ENCODE results near the gene CDK1.

CDK1 gene

DNA sequence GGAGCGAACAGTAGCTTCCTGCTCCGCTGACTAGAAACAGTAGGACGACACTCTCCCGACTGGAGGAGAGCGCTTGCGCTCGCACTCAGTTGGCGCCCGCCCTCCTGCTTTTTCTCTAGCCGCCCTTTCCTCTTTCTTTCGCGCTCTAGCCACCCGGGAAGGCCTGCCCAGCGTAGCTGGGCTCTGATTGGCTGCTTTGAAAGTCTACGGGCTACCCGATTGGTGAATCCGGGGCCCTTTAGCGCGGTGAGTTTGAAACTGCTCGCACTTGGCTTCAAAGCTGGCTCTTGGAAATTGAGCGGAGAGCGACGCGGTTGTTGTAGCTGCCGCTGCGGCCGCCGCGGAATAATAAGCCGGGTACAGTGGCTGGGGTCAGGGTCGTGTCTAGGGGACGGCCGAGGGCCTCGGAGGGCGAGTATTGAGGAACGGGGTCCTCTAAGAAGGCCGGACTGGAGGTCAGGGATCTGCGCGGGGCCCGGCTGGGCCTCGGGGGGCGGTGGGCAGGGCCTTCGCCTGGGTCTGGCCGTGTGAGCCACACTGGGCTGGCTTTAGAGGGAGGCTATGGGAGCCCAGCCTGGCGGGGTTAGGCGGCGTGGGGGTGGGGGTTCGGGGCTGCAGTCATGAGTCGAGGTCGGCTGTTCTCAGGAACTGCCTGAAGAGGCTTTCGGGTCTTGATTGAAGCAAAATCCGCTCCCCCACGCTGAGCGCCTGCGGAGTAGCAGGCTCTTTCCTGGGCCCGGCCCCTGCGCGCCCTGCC, at the start of gene CDK1:
CDK1 (plus strand) TSS at position 265 of the 757 bp plus-strand sequence. CDS start 1,688 bp downstream, outside the sequence.
- H3K9ac ChIP-seq (ENCODE audit: low read length), result peak within 1 kb of the TSS; percentile 98
- no peaks in the 10 kb centered on the region for H3K9me3 ChIP-seq (ENCODE audit: insufficient read depth, low read length)
- H3K79me2 ChIP-seq (ENCODE audit: low read length), result peaks cover 52% of the 10 kb centered on the region
- peak within 1 kb of the TSS; percentile 96 for H2AFZ ChIP-seq (ENCODE audit: low read depth, low read length)
- H3K4me3 ChIP-seq (ENCODE audit: low read length), result peak within 1 kb of the TSS; percentile 99
- no peak for TF ChIP-seq CTCF (IDR thresholded peaks at IDR 0.05; ENCODE audit: low read depth, low read length)
- no peak for TF ChIP-seq EZH2phosphoT487 (IDR thresholded peaks at IDR 0.05; ENCODE audit: low read depth)
- H4K20me1 ChIP-seq (ENCODE audit: insufficient read depth, low read length), result peaks cover 42% of the 10 kb centered on the region
- H3K4me2 ChIP-seq (ENCODE audit: low read length), result peak within 1 kb of the TSS; percentile 92
- H3K27ac ChIP-seq (ENCODE audit: low read length), result peak within 1 kb of the TSS; percentile 83
- no peaks in the 10 kb centered on the region for H3K27me3 ChIP-seq (ENCODE audit: low read depth, low read length)
- peaks cover 17% of the 10 kb centered on the region; the same call in 1 of the 2 replicates for H3K4me1 ChIP-seq (ENCODE audit: low read length)
- peaks cover 28% of the 10 kb centered on the region for H3K36me3 ChIP-seq (replicated peaks; ENCODE audit: low read depth, low read length)

GRCh38 chr10:60729106-60729505, 49.2 kb upstream of the CDK1 start:
- no peak overlapping the region for H2AFZ ChIP-seq (ENCODE audit: low read depth, low read length)
- no peaks in the 10 kb centered on the region for H3K9me3 ChIP-seq (ENCODE audit: insufficient read depth, low read length)
- no peaks in the 10 kb centered on the region for H4K20me1 ChIP-seq (ENCODE audit: insufficient read depth, low read length)
- H3K36me3 ChIP-seq (replicated peaks; ENCODE audit: low read depth, low read length), result no peaks in the 10 kb centered on the region
- peaks cover 14% of the 10 kb centered on the region for H3K4me1 ChIP-seq (ENCODE audit: low read length)
- TF ChIP-seq CTCF (IDR thresholded peaks at IDR 0.05; ENCODE audit: low read depth, low read length), result no peak
- TF ChIP-seq EZH2phosphoT487 (IDR thresholded peaks at IDR 0.05; ENCODE audit: low read depth), result no peak
- no peak overlapping the region for H3K4me2 ChIP-seq (ENCODE audit: low read length)
- H3K9ac ChIP-seq (ENCODE audit: low read length), result no peak overlapping the region
- H3K27ac ChIP-seq (ENCODE audit: low read length), result no peak overlapping the region
- H3K4me3 ChIP-seq (ENCODE audit: low read length), result no peak overlapping the region
- H3K79me2 ChIP-seq (ENCODE audit: low read length), result no peaks in the 10 kb centered on the region
- no peaks in the 10 kb centered on the region for H3K27me3 ChIP-seq (ENCODE audit: low read depth, low read length)

DNA sequence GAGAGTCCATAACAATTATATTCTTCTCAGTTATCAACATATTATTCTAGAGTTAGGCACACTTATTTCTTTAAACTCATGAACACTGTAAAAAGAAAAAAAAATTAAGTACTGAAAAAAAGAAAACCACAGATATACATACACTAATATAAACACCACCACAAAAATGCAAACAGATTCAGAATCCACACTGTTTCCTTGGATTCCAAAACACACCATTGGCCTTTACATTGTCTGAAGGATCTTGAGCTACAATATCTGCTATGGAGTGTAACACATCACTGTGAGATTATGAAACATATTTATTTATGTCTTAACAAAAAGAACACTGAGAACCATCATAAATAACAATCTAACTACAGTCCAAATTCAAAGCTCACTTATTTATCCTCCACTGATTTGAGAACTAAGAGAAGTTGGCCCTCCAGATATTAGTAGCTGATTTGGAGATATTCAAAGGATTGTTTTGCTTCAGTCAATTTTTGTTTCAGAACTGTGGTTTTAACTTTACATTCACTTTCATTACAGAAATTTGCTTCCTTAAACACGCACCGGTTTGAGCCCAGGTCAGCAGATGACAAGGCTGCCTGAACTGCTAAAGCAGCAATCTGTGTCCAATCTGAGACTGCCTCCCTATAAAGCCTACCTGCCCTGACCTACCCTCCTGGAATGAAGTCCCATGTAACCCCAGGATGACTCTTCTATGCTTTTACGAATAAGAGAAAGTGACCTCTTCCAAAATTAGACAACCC, 47.0 kb upstream of the CDK1 start:
- H3K4me1 ChIP-seq (ENCODE audit: low read length), result peaks cover 14% of the 10 kb centered on the region
- no peaks in the 10 kb centered on the region for H3K36me3 ChIP-seq (replicated peaks; ENCODE audit: low read depth, low read length)
- peak overlapping the region; percentile 73 for H3K4me2 ChIP-seq (ENCODE audit: low read length)
- no peaks in the 10 kb centered on the region for H3K79me2 ChIP-seq (ENCODE audit: low read length)
- H4K20me1 ChIP-seq (ENCODE audit: insufficient read depth, low read length), result no peaks in the 10 kb centered on the region
- TF ChIP-seq EZH2phosphoT487 (IDR thresholded peaks at IDR 0.05; ENCODE audit: low read depth) (no peak), CTCF (IDR thresholded peaks at IDR 0.05; ENCODE audit: low read depth, low read length) (no peak)
- H3K27me3 ChIP-seq (ENCODE audit: low read depth, low read length), result no peaks in the 10 kb centered on the region
- peak overlapping the region; percentile 22 for H3K27ac ChIP-seq (ENCODE audit: low read length)
- peak overlapping the region; percentile 68; the same call in 1 of the 2 replicates for H2AFZ ChIP-seq (ENCODE audit: low read depth, low read length)
- no peaks in the 10 kb centered on the region for H3K9me3 ChIP-seq (ENCODE audit: insufficient read depth, low read length)
- peak overlapping the region; percentile 76 for H3K4me3 ChIP-seq (ENCODE audit: low read length)
- H3K9ac ChIP-seq (ENCODE audit: low read length), result peak overlapping the region; percentile 10; the same call in 1 of the 2 replicates

GRCh38 chr10:60732198-60732806, 46.0 kb upstream of the CDK1 start:
- Histone ChIP-seq H3K79me2 (ENCODE audit: low read length) (no peaks in the 10 kb centered on the region), H3K4me2 (ENCODE audit: low read length) (peak overlapping the region; percentile 73), H3K4me1 (ENCODE audit: low read length) (peaks cover 14% of the 10 kb centered on the region), H3K27ac (ENCODE audit: low read length) (no peak overlapping the region), H4K20me1 (ENCODE audit: insufficient read depth, low read length) (no peaks in the 10 kb centered on the region), H3K36me3 (replicated peaks; ENCODE audit: low read depth, low read length) (no peaks in the 10 kb centered on the region), H2AFZ (ENCODE audit: low read depth, low read length) (peak overlapping the region; percentile 65), H3K9me3 (ENCODE audit: insufficient read depth, low read length) (no peaks in the 10 kb centered on the region), H3K9ac (ENCODE audit: low read length) (0 out of 2 replicates have a peak overlapping the region, but pooled peaks have one; percentile 32), H3K4me3 (ENCODE audit: low read length) (peak overlapping the region; percentile 76), H3K27me3 (ENCODE audit: low read depth, low read length) (no peaks in the 10 kb centered on the region)
- TF ChIP-seq CTCF (IDR thresholded peaks at IDR 0.05; ENCODE audit: low read depth, low read length) (no peak), EZH2phosphoT487 (IDR thresholded peaks at IDR 0.05; ENCODE audit: low read depth) (no peak)
